ENCODE data around the gene PYGO2. TPM values are rescaled to one million over a fixed set of nuclear protein-coding genes. Genes with fewer than 3 reads are reported as not detected.
A peak's percentile ranks its signal among the peaks of the same experiment; 100 is the strongest.
"Not testable (repeated sequence)": the region's sequence is repeated elsewhere in the genome, so short reads cannot be mapped to it uniquely, and the experiment has no call there.

Gene PYGO2
- total RNA-seq, 1 donor from 2014 or later = 16.9 TPM

GRCh38 chr1:155001425-155001674, 39.8 kb upstream of the PYGO2 start:
- no peak for DNase-seq (ENCODE audit: low spot score)
- intact Hi-C loops (cut with DNase I) = loop anchor here (2.0 kb wide), 3 partner anchors 15 to 443 kb away; partner anchors contain the start of genes CKS1B and UBE2Q1

- peak; percentile 93 for DNase-seq (ENCODE audit: low spot score)
- intact Hi-C loops (cut with DNase I) = loop anchor here (2.0 kb wide), 3 partner anchors 16 to 442 kb away; partner anchors contain the start of genes CKS1B and UBE2Q1
Measured at GRCh38 chr1:155000726-155001424, 39.3 kb upstream of the PYGO2 start.

- no peak for DNase-seq (ENCODE audit: low spot score)
- intact Hi-C loops (cut with DNase I) = loop anchor here (2.0 kb wide), 3 partner anchors 16 to 442 kb away; partner anchors contain the start of genes CKS1B and UBE2Q1
Measured at GRCh38 chr1:155000411-155000725, 38.8 kb upstream of the PYGO2 start.

- DNase-seq (ENCODE audit: low spot score) = no peak
- intact Hi-C loops (cut with DNase I) = loop anchor here (2.0 kb wide), 4 partner anchors 17 to 441 kb away; partner anchors contain the start of genes CKS1B and UBE2Q1
Measured at GRCh38 chr1:154999571-155000410, 38.2 kb upstream of the PYGO2 start.

GRCh38 chr1:154998818-154999570, 37.4 kb upstream of the PYGO2 start:
- intact Hi-C loops (cut with DNase I) = loop anchor here (2.0 kb wide), 1 partner anchor 36 kb away; no protein-coding TSS in a partner anchor
- peak; percentile 91 for DNase-seq (ENCODE audit: low spot score)

- intact Hi-C loops (cut with DNase I) = loop anchor here (2.0 kb wide), 1 partner anchor 35 kb away; no protein-coding TSS in a partner anchor
- DNase-seq (ENCODE audit: low spot score) = no peak
Measured at GRCh38 chr1:154998201-154998780, 36.7 kb upstream of the PYGO2 start.

- intact Hi-C loops (cut with DNase I) = no loop called here
- DNase-seq (ENCODE audit: low spot score) = no peak
Measured at GRCh38 chr1:154996966-154997701, 35.6 kb upstream of the PYGO2 start.

GRCh38 chr1:154995301-154995983, 33.9 kb upstream of the PYGO2 start:
- DNase-seq (ENCODE audit: low spot score); intact Hi-C loops (cut with DNase I): not testable (repeated sequence)

GRCh38 chr1:154994591-154994990, 33.0 kb upstream of the PYGO2 start:
- no peak for DNase-seq (ENCODE audit: low spot score)
- intact Hi-C loops (cut with DNase I) = no loop called here

GRCh38 chr1:154994269-154994587, 32.6 kb upstream of the PYGO2 start:
- intact Hi-C loops (cut with DNase I) = no loop called here
- no peak for DNase-seq (ENCODE audit: low spot score)

GRCh38 chr1:154993572-154994268, 32.1 kb upstream of the PYGO2 start, which contains the start of gene LENEP:
Gene LENEP, plus strand, starts transcription at chr1:154993586. Its CDS starts 22 bp downstream, at chr1:154993608.
- no peak for DNase-seq (ENCODE audit: low spot score)
- intact Hi-C loops (cut with DNase I) = no loop called here

GRCh38 chr1:154992721-154993571, 31.4 kb upstream of the PYGO2 start:
- intact Hi-C loops (cut with DNase I) = no loop called here
- no peak for DNase-seq (ENCODE audit: low spot score)

- intact Hi-C loops (cut with DNase I) = no loop called here
- no peak for DNase-seq (ENCODE audit: low spot score)
Measured at GRCh38 chr1:154990276-154990675, 28.7 kb upstream of the PYGO2 start.

GRCh38 chr1:154989195-154989860, 27.7 kb upstream of the PYGO2 start:
- no peak for DNase-seq (ENCODE audit: low spot score)

GRCh38 chr1:154988058-154988954, 26.7 kb upstream of the PYGO2 start:
- DNase-seq (ENCODE audit: low spot score) = no peak
- intact Hi-C loops (cut with DNase I) = no loop called here

More at GRCh38 chr1:154989195-154989860, 27.7 kb upstream of the PYGO2 start:
- intact Hi-C loops (cut with DNase I) = no loop called here

GRCh38 chr1:154987326-154987725, 25.7 kb upstream of the PYGO2 start:
- intact Hi-C loops (cut with DNase I) = no loop called here
- no peak for DNase-seq (ENCODE audit: low spot score)

Measured in cardiac septum (tissue), 1 donor.